ENCODE data around the gene CD164. TPM values are rescaled to one million over a fixed set of nuclear protein-coding genes. Genes with fewer than 3 reads are reported as not detected.
A peak's percentile ranks its signal among the peaks of the same experiment; 100 is the strongest.

CD164 gene
- total RNA-seq, 2 experiments from 2014 or later = 209 to 215 TPM

DNA sequence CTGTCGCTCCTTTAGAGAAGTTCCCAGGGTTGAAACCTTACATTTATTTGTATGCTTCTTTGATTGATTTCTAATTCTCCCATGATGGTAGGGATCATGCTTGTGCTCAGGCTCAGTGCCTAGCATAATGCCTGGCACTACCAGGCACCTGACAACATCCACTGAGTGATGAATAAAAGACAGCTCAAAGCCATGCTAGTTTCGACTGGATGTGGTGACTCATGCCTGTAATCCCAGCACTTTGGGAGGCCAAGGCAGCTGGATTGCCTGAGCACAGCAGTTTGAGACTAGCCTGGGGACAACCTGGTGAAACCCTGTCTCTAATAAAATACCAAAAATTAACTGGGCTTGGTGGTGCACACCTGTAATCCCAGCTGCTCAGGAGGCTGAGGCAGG, 11.6 kb upstream of the CD164 start:
- CTCF ChIA-PET = interaction anchor here (1.8 kb wide), 1 partner anchor 20 kb away, joined by 5 read pairs; no protein-coding TSS in a partner anchor
- H3K36me3 Mint-ChIP-seq (ENCODE audit: low read depth) = no peaks in the 10 kb centered on the region
- H3K27me3 Mint-ChIP-seq = no peaks in the 10 kb centered on the region
- H3K4me1 Mint-ChIP-seq = peaks cover 9% of the 10 kb centered on the region
- intact Hi-C loops (cut with DNase I, micrococcal nuclease) = no loop called here
- H3K27ac Mint-ChIP-seq = no peak overlapping the region
- ATAC-seq (peak; percentile 56), DNase-seq (no peak)
- POLR2A ChIA-PET = interaction anchor here (0.7 kb wide), 1 partner anchor 10 kb away, joined by 4 read pairs; no protein-coding TSS in a partner anchor
- H3K9me3 Mint-ChIP-seq (ENCODE audit: low read depth) = no peaks in the 10 kb centered on the region
- no peak overlapping the region for H3K4me3 Mint-ChIP-seq

DNA sequence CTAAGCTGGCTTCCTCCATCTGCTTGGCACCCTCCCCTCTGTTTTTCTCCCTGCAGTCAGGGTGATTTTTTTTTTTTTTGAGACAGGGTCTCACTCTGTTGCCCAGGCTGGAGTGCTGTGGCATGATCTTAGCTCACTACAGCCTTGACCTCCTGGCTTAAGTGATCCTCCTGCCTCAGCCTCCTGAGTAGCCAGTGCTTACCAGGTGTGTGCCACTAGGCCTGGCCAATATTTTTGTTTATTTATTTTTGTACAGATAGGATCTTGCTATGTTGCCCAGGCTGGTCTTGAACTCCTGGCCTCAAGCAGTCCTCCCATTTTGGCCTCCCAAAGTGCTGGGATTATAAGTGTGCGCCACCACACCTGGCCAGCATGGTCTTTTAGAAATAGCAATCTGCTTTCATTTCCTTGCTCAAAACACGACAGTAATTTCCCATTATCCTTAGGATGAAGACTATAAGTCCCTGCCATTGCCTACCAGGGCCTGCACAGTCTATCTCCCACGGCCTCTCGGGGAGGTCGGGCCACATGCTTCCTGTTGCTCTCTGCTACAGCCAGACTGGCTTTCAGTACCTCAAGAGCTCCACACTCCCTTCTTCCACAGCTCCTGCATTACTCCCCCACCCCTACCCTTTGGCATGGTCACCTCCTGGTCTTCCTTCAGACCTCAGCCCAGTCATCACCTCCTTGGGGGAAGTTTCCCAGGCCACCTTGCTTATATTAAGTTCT, 11.1 kb upstream of the CD164 start:
- Mint-ChIP-seq H3K36me3 (ENCODE audit: low read depth) (no peaks in the 10 kb centered on the region), H3K27ac (no peak overlapping the region), H3K4me1 (peaks cover 9% of the 10 kb centered on the region), H3K27me3 (no peaks in the 10 kb centered on the region), H3K4me3 (no peak overlapping the region), H3K9me3 (ENCODE audit: low read depth) (no peaks in the 10 kb centered on the region)
- intact Hi-C loops (cut with DNase I, micrococcal nuclease) = no loop called here
- no peak for ATAC-seq
- DNase-seq = no peak
- ChIA-PET POLR2A (interaction anchor here (0.7 kb wide), 1 partner anchor 9 kb away, joined by 4 read pairs; no protein-coding TSS in a partner anchor), CTCF (interaction anchor here (0.6 to 2.5 kb wide), 2 partner anchors 10 to 219 kb away, joined by 3 to 14 read pairs; partner anchors contain the start of gene CD164)

DNA sequence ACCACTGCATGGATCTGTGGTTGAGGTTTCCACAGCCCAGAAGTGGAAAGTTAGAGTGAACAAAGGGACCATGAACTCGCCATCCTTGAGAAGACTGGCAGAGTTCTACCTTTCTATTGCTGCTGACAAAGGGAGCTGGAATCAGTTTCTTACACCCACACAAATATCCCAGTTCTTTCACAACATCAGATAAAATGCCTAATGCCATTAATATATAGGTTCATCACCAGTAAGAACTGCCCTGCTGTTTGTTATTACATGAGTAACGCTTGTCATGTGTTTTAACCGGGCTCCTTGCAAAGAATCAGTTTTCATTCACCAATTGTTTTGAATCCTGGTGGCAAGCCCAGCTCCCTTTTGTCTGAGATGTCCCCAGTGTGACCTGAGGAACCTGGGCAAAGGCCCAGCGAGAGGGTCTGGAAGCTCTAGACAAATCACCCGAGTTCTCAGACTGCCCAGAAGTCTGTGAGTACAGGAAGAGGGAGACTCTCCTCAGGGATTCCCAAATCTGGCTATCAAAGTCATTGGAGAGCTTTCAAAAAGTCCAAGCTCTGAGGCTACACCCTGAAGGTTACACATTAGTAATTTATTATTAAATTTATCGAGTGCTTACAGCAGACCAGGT, 7.5 kb upstream of the CD164 start:
- ChIA-PET POLR2A (interaction anchor here (0.6 kb wide), 1 partner anchor 304 kb away, joined by 3 read pairs; no protein-coding TSS in a partner anchor), CTCF (interaction anchor here (0.7 kb wide), 1 partner anchor 52 kb away, joined by 3 read pairs; no protein-coding TSS in a partner anchor)
- intact Hi-C loops (cut with DNase I, micrococcal nuclease) = no loop called here
- Mint-ChIP-seq H3K4me3 (no peak overlapping the region), H3K4me1 (peaks cover 4% of the 10 kb centered on the region), H3K27ac (no peak overlapping the region), H3K9me3 (ENCODE audit: low read depth) (no peaks in the 10 kb centered on the region), H3K27me3 (no peaks in the 10 kb centered on the region), H3K36me3 (ENCODE audit: low read depth) (no peaks in the 10 kb centered on the region)
- DNase-seq (no peak), ATAC-seq (no peak)

DNA sequence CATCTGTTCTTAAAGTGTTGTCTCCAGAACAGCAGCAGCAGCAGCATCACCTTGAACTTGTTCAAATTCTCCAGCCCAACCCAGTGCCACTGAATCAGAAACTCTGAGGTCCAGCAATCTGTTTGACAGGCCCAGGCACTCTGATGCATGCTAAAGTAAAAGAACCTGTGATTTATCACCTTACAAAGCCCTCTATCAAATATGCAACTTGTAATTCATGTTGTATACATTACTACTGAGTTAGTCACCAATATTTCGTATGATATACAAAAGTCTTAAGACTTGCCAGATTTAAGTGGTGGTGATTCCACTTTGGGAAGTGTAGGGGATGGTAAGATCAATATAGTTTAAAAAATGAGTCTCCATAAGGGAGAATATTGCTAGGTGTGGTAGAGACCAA, 6.0 kb upstream of the CD164 start:
- no peaks in the 10 kb centered on the region for H3K36me3 Mint-ChIP-seq (ENCODE audit: low read depth)
- POLR2A ChIA-PET = no interaction called here
- H3K9me3 Mint-ChIP-seq (ENCODE audit: low read depth) = no peaks in the 10 kb centered on the region
- intact Hi-C loops (cut with DNase I, micrococcal nuclease) = no loop called here
- peaks cover 14% of the 10 kb centered on the region for H3K4me1 Mint-ChIP-seq
- no peak overlapping the region for H3K4me3 Mint-ChIP-seq
- CTCF ChIA-PET = no interaction called here
- no peak for ATAC-seq
- DNase-seq = no peak
- H3K27me3 Mint-ChIP-seq = no peaks in the 10 kb centered on the region
- no peak overlapping the region for H3K27ac Mint-ChIP-seq

DNA sequence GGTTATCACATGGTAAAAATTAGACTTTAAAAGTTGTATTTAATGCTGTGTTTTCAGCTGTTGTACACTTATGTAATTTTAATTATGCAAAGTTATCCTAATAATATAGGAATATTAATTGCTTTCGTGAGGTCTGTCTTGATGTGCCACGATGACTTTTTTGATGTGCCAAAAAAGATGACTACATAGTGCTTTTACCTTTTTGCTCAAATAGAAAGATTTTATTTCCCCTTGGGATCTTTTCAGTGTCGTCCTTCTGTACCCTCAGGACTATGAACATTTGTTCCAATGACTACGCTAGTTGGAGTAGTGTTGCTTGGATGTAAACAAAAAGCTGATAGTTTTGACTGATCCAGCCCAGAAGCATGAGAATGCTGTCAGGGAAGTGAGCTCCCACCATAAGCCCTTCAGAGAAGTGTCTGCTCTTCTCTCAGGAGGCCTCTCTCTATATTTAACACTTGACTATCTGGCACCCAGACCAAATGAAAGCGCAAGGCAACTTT, 1.2 kb upstream of the CD164 start:
- ChIA-PET CTCF (interaction anchor here (0.6 to 4.9 kb wide), 28 partner anchors 9 to 842 kb away, joined by 3 to 71 read pairs (median 4); partner anchors contain the start of genes PPIL6 and SMPD2), POLR2A (interaction anchor here (0.7 to 4.5 kb wide), 11 partner anchors 10 to 871 kb away, joined by 3 to 60 read pairs (median 4); partner anchors contain the start of genes CEP57L1 and SESN1)
- H3K27me3 Mint-ChIP-seq = no peaks in the 10 kb centered on the region
- H3K4me3 Mint-ChIP-seq = peak overlapping the region; percentile 98
- DNase-seq = no peak
- no peak for ATAC-seq
- no peaks in the 10 kb centered on the region for H3K9me3 Mint-ChIP-seq (ENCODE audit: low read depth)
- H3K27ac Mint-ChIP-seq = peak overlapping the region; percentile 99
- peaks cover 27% of the 10 kb centered on the region for H3K36me3 Mint-ChIP-seq (ENCODE audit: low read depth)
- peaks cover 19% of the 10 kb centered on the region for H3K4me1 Mint-ChIP-seq
- intact Hi-C loops (cut with DNase I, micrococcal nuclease) = loop anchor here (1.0 to 5.0 kb wide), 14 partner anchors 57 to 1561 kb away; partner anchors contain the start of genes AK9 (in 1 of the 2), AMD1 (in 1 of the 2), CDC40 (in 1 of the 2) and FIG4 (in 1 of the 2)

DNA sequence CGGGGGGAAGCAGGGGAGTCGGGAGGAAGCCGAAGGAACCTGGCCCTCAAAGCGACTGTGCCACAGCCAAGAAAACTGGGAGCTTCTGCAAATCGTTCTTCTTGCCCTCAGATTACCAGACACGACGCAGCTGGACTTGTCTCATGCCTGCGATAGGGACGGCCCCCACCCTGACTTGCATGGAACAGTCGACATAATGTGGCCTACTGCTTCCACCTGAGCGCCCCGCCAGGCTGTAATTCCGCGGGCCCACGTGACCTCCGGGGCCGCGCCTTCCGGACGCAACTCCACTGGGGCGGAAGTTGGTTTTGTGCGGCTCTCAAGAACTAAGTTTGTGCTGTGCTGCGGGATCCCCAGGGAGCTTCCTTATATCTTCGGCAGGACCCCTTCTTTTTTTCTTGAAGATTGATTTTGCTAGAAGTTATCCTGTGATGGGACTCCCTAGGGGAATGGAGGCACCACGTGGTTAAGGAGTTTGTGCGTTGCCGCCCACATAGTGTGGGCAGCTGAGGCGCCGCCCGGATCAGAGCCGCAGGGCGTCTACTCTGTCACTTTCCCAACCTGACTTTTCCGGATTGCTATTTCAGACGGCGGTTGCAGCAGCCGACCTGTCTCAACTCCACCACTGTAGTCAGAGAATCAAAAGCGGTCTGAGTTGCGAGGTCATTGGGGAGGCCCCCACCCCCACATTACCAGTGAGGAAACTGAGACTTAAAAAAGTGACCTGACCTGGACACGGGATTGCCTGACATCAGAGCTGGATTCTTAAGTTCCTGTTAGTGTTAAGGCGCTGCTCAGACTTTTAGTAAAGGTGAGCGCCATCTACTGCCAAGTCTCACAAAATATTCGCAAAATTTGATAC, 540 bp upstream of the CD164 start:
- peak overlapping the region; percentile 98 for H3K4me3 Mint-ChIP-seq
- H3K9me3 Mint-ChIP-seq (ENCODE audit: low read depth) = no peaks in the 10 kb centered on the region
- DNase-seq = peak; percentile 95
- intact Hi-C loops (cut with DNase I, micrococcal nuclease) = loop anchor here (1.0 to 5.0 kb wide), 22 partner anchors 10 to 1561 kb away; partner anchors contain the start of genes AK9 (in 2 of the 2), CEP57L1 (in 2 of the 2), FIG4 (in 2 of the 2) and PPIL6 (in 2 of the 2)
- ATAC-seq = peak; percentile 67
- peaks cover 33% of the 10 kb centered on the region for H3K36me3 Mint-ChIP-seq (ENCODE audit: low read depth)
- H3K4me1 Mint-ChIP-seq = peaks cover 25% of the 10 kb centered on the region
- H3K27ac Mint-ChIP-seq = peak overlapping the region; percentile 99
- ChIA-PET CTCF (interaction anchor here (0.6 to 4.9 kb wide), 30 partner anchors 9 to 841 kb away, joined by 3 to 71 read pairs (median 4); partner anchors contain the start of genes PPIL6 and SMPD2), POLR2A (interaction anchor here (0.7 to 4.5 kb wide), 15 partner anchors 9 to 872 kb away, joined by 3 to 60 read pairs (median 4); partner anchors contain the start of genes CEP57L1, MICAL1, PPIL6 and SESN1)
- no peaks in the 10 kb centered on the region for H3K27me3 Mint-ChIP-seq

DNA sequence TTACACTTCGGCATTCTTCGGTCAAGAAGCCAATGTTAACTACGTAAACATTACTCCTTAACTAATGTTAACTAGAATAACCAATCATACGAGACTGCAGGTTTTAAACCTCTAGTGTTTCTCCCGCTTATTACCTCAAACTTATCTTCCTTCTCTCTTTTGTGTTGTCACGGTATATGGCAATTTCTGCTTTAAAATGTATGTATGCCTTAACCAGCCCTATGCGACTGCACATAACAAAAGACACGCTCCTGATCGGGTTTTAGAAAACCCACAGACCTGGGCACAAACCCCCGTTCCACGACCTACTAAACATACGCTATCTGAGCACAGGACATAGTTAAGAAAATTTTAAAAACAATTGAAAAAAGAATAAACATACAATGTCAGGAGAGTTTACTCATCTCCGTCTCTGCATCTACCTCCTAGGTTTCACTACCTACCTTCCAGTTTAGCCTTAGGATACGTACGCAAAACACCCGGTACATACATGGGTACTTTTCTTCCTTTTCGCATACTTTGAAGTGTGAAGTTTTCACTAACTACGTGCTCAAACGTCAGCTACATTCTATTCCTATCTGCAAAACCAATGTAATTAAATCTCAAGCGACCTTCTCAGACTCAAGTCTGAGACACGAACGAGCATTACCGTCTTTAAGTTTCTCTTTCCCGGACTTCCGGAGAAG, 1.1 kb downstream of the CD164 start:
- CTCF ChIA-PET = interaction anchor here (0.8 to 4.9 kb wide), 3 partner anchors 9 to 168 kb away, joined by 3 to 52 read pairs (median 12); partner anchors contain the start of genes PPIL6 and SMPD2
- Mint-ChIP-seq H3K4me3 (peak overlapping the region; percentile 98), H3K36me3 (ENCODE audit: low read depth) (peaks cover 48% of the 10 kb centered on the region), H3K27ac (peak overlapping the region; percentile 99), H3K27me3 (no peaks in the 10 kb centered on the region), H3K4me1 (peaks cover 39% of the 10 kb centered on the region), H3K9me3 (ENCODE audit: low read depth) (no peaks in the 10 kb centered on the region)
- peak; percentile 25 for DNase-seq
- intact Hi-C loops (cut with DNase I, micrococcal nuclease) = loop anchor here (1.0 to 5.0 kb wide), 7 partner anchors 8 to 1559 kb away; partner anchors contain the start of genes CDC40 (in 2 of the 2), SCML4 (in 1 of the 2) and SNX3 (in 1 of the 2)
- POLR2A ChIA-PET = interaction anchor here (0.8 to 4.5 kb wide), 7 partner anchors 8 to 458 kb away, joined by 3 to 60 read pairs (median 7); partner anchors contain the start of genes PPIL6 and SMPD2
- ATAC-seq = peak; percentile 14

DNA sequence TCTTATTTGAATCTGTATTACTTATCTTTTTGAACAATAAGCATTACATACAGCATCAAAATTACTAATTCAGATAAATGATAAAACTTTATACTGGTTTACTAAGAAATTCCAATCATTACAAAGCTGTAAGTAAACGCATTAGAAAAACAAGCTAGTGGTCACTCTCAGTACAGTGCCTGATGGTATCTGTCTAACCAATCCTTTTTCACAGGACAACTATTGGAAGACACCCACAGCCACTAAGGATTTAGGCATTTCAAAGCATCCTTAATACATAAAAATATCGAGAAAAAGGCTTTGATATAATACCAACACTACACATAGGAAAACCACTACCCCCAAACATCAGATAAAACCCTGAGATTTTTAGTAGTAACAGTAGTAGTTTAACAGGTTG, 2.6 kb downstream of the CD164 start:
- ATAC-seq = no peak
- intact Hi-C loops (cut with DNase I, micrococcal nuclease) = loop anchor here (5.0 kb wide), 4 partner anchors 457 to 1557 kb away; partner anchors contain the start of genes CDC40 (in 1 of the 2), SCML4 (in 1 of the 2) and SNX3 (in 1 of the 2)
- Mint-ChIP-seq H3K36me3 (ENCODE audit: low read depth) (peaks cover 61% of the 10 kb centered on the region), H3K9me3 (ENCODE audit: low read depth) (no peaks in the 10 kb centered on the region), H3K27ac (peak overlapping the region; percentile 95), H3K4me1 (peaks cover 51% of the 10 kb centered on the region), H3K4me3 (peak overlapping the region; percentile 98), H3K27me3 (no peaks in the 10 kb centered on the region)
- no peak for DNase-seq
- ChIA-PET POLR2A (interaction anchor here (1.0 to 1.2 kb wide), 2 partner anchors 10 to 29 kb away, joined by 3 read pairs; no protein-coding TSS in a partner anchor), CTCF (interaction anchor here (1.0 kb wide), 1 partner anchor 192 kb away, joined by 4 read pairs; no protein-coding TSS in a partner anchor)

DNA sequence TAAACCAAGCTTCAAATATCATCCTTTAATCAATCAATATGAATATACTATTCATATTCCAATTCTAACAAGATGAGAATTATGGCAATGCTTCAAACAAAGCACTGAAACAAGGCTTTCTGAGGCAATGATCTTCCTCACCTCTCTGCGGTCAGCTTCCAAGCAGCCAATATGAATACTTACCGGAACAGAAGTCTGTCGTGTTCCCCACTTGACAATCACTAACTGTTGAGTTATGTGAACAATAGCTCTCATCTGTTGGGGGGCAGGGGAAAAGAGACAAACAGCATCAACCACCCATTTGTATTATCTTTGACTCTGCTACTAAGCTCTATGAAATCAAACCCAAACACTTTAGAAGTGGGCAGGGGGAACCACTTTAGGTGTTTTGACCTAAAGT, 4.5 kb downstream of the CD164 start:
- Mint-ChIP-seq H3K27ac (peak overlapping the region; percentile 80), H3K9me3 (ENCODE audit: low read depth) (no peaks in the 10 kb centered on the region), H3K4me3 (peak overlapping the region; percentile 57), H3K27me3 (no peaks in the 10 kb centered on the region), H3K4me1 (peaks cover 60% of the 10 kb centered on the region), H3K36me3 (ENCODE audit: low read depth) (peaks cover 77% of the 10 kb centered on the region)
- ATAC-seq = no peak
- ChIA-PET CTCF (no interaction called here), POLR2A (interaction anchor here (1.0 kb wide), 1 partner anchor 11 kb away, joined by 3 read pairs; no protein-coding TSS in a partner anchor)
- DNase-seq = no peak
- intact Hi-C loops (cut with DNase I, micrococcal nuclease) = no loop called here

Measured in activated CD4-positive, alpha-beta T cell treated with anti-CD3 and anti-CD28 coated beads for 36 hours (primary cell).